ENCODE measurements around the gene RBM26.

RBM26 gene

DNA sequence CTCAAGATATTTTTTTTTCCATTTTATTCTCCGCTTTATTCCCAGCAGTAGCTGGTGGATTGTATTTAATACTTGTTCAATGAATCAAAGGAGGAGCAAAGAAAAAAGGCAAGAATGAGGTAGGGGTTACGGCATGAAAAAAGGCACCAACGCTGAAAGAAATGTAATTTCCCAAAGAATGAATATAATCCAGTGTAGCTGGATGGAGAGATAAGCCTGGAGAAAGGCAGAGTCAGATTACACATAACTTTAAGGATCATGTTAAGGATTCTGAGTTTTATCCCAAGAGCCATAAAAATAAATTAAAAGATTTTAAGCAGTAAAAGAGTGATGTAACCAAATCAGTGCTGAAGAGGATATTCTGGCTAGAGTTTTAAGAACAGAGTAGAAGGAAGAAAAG, 67.7 kb downstream of the RBM26 start:
- no peak for DNase-seq (ENCODE audit: extremely low read depth, low read depth)
- TF ChIP-seq, protein P1, sequence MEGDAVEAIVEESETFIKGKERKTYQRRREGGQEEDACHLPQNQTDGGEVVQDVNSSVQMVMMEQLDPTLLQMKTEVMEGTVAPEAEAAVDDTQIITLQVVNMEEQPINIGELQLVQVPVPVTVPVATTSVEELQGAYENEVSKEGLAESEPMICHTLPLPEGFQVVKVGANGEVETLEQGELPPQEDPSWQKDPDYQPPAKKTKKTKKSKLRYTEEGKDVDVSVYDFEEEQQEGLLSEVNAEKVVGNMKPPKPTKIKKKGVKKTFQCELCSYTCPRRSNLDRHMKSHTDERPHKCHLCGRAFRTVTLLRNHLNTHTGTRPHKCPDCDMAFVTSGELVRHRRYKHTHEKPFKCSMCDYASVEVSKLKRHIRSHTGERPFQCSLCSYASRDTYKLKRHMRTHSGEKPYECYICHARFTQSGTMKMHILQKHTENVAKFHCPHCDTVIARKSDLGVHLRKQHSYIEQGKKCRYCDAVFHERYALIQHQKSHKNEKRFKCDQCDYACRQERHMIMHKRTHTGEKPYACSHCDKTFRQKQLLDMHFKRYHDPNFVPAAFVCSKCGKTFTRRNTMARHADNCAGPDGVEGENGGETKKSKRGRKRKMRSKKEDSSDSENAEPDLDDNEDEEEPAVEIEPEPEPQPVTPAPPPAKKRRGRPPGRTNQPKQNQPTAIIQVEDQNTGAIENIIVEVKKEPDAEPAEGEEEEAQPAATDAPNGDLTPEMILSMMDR (IDR thresholded peaks at IDR 0.05; ENCODE audit: low read depth, low read length), result no peak

DNA sequence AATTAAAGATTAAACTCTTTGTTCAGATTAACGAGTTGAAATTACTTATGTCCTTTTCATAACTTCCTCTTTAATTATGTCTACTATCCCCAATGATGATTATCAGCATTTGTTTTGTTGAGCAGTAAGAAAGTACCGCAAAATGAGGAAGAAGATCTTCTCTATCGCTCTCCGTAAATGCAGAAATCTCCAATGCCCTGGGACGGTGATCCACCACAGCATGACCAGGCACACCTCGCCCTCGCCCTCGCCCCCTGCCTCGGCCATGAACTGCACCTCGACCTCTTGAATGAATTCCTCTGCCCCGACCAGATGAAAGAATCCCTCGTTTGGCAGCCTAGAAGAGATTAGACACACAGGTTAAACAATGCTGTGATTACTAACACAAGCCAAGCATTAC, 69.1 kb downstream of the RBM26 start:
- TF ChIP-seq, protein P1 (IDR thresholded peaks at IDR 0.05; ENCODE audit: low read depth, low read length), result no peak
- DNase-seq (ENCODE audit: extremely low read depth, low read depth), result no peak

GRCh38 chr13:79328510-79328909, 77.5 kb downstream of the RBM26 start:
- TF ChIP-seq, protein P1 (IDR thresholded peaks at IDR 0.05; ENCODE audit: low read depth, low read length), result no peak

GRCh38 chr13:79320433-79320832, 85.6 kb downstream of the RBM26 start:
- DNase-seq (ENCODE audit: extremely low read depth, low read depth), result no peak
- TF ChIP-seq, protein P1 (IDR thresholded peaks at IDR 0.05; ENCODE audit: low read depth, low read length), result no peak

More at GRCh38 chr13:79328510-79328909, 77.5 kb downstream of the RBM26 start:
- DNase-seq (ENCODE audit: extremely low read depth, low read depth), result no peak

GRCh38 chr13:79318664-79319063, 87.4 kb downstream of the RBM26 start:
- TF ChIP-seq, protein P1 (IDR thresholded peaks at IDR 0.05; ENCODE audit: low read depth, low read length), result no peak
- DNase-seq (ENCODE audit: extremely low read depth, low read depth), result no peak

GRCh38 chr13:79317856-79318255, 88.2 kb downstream of the RBM26 start:
- no peak for DNase-seq (ENCODE audit: extremely low read depth, low read depth)
- TF ChIP-seq, protein P1 (IDR thresholded peaks at IDR 0.05; ENCODE audit: low read depth, low read length), result no peak

- DNase-seq (ENCODE audit: extremely low read depth, low read depth), result no peak
- TF ChIP-seq, protein P1 (IDR thresholded peaks at IDR 0.05; ENCODE audit: low read depth, low read length), result no peak
Measured at GRCh38 chr13:79314652-79315051, 91.4 kb downstream of the RBM26 start.

Measured in AG09319 (cell line).